Nucleus accumbens (tissue), 56 donors: Measurements from ENCODE around the gene KLHL14.
"Not testable (repeated sequence)": the region's sequence is repeated elsewhere in the genome, so short reads cannot be mapped to it uniquely, and the experiment has no call there.

Experiments used
- DNase-seq, 56 donors: peaks; one replicate each; lab custom pipeline; 2025; lab: John Stamatoyannopoulos, UW

The KLHL14 gene

DNA sequence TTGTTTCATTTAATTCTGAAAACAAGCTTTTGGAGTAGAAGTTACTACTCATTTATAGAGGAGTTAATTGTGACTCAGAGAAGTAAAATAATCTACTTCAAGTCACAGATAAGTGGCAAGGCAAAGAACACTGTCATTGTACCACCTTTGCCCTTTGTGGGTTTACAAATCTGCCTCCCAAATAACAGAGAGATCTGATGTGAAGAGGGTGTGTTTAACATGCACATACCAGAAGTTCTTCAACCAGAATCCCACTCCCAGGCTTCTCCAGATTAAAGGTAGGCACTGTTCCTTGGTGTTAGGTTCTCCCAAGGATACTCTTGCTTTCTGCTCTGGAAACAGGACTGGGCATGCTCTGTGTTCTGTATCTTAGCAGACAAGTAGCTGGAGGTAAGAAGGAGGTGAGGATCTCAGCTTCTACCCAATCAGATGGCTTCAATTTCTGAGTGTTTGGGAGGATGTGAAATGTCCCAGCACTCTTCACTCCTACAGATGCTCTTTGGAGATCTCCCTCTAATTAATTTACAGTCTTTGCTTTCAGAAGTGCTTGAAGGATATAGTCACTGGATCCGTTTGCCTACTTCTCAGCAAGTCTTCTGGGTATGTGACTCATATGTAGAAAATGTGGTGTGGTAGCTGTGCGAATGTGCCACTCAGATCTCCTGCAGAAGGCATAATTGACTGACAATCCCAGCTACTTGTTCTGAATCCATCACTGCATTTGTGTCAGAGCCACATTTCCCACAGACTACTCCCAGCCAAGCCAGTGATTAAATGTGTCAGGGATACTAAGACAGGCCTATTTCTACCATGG, 111.1 kb downstream of the KLHL14 start:
- peak in 7 of 56 donors; percentile 2 to 58 (median 13) for DNase-seq

GRCh38 chr18:32654507-32654906, 118.3 kb downstream of the KLHL14 start:
- not testable (repeated sequence) for DNase-seq

DNA sequence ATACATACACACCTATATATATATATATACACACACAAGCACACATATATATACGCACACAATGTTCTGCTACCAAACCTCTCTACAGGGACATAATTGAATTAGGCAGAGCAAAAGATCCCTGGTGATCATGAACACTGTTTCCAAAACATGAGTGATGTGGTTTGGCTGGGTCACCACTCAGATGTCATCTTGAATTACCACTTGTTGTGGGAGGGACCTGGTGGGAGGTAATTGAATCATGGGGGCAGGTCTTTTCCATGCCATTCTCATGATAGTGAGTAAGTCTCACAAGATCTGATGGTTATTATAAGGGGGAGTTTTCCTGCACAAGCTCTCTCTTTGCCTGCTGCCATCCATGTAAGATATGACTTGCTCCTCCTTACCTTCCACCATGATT, 135.2 kb downstream of the KLHL14 start:
- DNase-seq, result not testable (repeated sequence)

DNA sequence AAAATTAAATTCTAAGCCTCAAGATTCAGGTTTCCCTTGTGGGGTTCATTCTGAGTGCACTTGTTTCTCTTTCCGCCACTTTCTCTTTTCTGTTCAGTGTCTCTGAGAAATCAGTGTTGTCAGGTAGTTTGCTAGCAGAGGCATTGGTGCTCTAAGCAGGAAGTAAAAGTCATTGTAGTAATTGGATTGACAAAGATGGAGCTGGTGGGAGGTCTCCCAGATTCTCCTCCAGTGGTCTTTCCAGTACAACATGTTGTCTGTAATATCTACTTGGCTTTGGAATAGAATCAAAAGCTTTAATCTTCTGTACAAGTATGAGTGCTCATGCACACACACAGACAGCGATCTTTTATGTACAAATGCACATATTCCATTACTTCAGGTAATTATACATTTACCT, 135.6 kb downstream of the KLHL14 start:
- DNase-seq, result no peak

GRCh38 chr18:32634876-32635431, 137.9 kb downstream of the KLHL14 start:
- no peak for DNase-seq

- no peak for DNase-seq
These were observed 142.7 kb downstream of the KLHL14 start for GRCh38 chr18:32629981-32630700.

DNA sequence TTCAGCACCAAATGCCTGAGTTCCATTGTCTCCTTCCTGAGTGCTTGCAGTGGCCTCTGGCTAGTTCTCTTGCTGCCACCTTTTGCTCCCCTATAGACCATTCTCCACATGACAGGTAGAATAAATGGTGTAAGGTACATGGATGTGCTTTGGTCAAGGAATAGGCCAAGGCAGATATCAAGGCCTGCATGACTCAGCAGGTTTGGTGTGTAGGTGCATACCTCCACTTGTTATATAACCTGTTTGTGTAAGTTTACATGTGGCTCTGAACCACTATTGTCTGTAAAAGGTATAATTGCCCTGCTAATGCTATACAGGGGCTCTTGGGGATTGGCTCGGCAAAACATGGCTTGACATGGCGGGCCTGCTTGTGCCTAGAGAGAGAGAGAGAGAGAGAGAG, 143.5 kb downstream of the KLHL14 start:
- DNase-seq, result no peak

DNA sequence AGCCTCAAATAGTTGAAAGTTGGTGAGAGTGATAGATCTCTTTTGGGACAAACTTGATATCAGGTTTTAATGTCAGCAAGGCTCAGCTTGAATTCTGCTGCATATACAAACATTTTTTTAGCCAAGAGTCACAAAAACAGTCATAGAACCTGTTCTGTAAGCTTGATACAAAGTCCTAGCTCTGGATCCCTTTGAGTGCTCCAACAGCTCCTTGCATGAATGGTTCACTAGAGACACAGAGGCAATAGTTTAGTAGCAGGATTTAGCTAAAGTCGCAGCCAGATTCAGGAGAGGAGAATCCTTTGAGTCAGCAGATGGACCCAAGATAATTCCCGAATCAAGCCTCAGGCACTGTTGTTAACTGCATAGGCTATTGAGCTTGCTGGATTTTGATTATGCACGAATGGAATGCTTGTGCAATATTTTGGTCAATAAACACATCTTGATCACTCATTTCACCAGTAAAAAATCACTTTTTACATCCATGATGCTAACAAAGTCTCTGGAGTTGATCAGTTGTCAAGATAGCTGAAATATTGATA, 148.6 kb downstream of the KLHL14 start:
- DNase-seq, result no peak

DNA sequence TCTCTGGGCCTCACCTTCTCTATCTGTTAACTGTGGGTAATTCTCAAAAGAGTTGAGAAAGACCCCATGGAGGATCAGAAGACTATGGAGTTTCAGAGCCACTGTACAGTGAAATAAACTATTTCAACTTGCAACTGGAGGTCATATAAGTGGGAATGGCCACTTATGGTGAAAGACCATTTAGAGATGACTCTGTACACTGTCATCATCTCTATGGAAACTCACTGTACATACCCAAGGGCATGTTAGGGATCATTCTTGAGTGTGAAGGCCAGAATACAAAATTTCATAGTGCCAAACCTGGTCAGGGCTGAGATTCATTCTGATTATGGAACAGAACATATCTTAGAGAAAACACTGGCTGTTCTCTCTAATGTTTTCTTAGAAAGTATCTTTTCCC, 149.3 kb downstream of the KLHL14 start:
- no peak for DNase-seq
